GM21528 (cell line): Measurements from ENCODE around the gene AGAP1.

Experiments
- ATAC-seq: cut with Tn5 transposase; IDR thresholded peaks from one replicate; pipeline ENCODE4 v1.9.1; 2021; ENCODE audit warnings: mild to moderate bottlenecking, moderate library complexity; ENCODE audit not compliant: unreplicated experiment, low FRiP score

Gene AGAP1

GRCh38 chr2:235563056-235563910, 69.4 kb downstream of the AGAP1 start:
- no peak for ATAC-seq

DNA sequence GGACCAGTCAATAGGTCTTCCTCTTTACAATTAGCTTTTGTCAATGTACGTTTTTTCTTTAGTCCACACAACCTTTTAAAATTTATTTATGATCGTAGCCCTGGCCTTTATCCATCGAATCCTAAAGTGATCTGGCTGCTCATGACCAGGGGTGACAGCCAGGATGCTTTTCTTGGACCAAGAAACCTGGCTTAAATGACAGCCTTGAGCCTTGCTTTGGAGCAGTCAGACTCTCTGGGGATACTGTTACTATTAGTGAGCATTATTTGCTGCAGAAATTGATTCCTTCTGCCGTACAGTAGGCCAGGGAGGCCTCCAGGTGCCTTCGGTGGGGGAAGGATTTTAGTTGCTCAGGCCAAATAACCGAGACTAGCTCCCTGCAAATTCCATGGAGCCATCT, 70.2 kb downstream of the AGAP1 start:
- ATAC-seq, result no peak

- ATAC-seq, result no peak
Measured at GRCh38 chr2:235564884-235565530, 71.2 kb downstream of the AGAP1 start.

DNA sequence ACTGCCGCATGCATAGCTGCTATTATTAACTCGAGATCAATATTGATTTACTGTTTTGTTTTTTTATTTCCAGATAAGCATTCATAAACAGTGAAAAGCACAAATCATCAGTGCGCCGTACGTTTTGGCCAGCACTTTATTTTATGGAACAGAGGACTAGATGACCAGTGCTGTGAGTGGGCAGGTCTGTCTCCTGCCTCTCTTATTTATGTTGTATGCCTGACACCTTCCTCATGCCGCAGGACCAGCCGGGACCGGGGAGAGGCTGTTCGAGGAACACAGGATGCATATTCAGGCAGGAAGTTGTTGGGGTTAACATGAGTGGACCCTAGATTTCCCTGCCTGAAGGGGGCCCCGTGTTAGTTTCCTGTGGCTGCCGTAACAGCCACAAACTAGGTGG, 72.6 kb downstream of the AGAP1 start:
- ATAC-seq, result no peak

DNA sequence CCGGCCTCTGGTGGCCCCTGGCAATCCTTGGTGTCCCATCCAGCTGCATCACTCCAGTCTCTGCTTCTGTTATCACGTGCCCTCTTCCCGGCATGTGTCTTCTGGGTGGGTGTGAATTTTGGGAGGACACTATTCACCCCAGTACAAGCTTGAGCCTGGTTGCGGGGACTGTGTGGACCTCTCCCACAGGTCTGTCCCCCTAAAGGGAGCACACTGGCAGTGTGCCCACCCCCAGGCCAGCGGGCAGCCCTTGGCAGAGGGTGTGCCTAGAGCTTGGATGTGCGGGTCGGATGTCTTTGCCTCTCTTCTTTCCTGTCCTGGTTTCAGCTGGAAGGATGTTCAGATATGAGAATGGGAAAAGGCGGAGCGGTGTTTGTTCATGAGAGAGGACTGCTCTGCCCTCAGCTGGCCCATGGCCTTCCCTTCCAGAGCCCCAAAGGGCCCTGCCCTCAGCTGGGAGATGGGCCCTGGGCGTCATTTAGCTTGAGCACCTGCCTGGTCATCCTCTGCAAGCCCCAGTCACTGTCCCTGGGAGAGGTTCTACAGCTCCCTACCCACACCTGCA, 73.2 kb downstream of the AGAP1 start:
- ATAC-seq, result no peak

GRCh38 chr2:235567842-235568241, 74.0 kb downstream of the AGAP1 start:
- ATAC-seq, result no peak

DNA sequence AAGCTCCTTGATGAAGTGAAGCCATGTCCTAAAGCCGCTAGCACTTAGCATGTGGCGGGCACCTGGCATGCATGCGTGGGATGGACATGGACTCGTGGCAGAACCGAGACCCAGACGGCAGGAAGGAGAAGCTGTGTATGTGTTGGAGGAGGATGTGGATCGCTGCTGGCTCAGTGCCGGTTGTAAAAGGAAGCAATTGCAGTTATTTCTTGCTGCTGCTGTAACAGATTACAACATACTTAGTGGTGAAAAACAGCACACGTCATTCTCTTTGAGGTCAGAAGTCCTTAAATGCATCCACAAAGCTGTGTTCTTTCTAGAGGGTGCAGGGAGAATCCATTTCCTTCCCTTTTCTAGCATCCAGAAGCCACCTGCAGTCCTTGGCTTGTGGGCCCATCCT, 74.6 kb downstream of the AGAP1 start:
- ATAC-seq, result no peak

DNA sequence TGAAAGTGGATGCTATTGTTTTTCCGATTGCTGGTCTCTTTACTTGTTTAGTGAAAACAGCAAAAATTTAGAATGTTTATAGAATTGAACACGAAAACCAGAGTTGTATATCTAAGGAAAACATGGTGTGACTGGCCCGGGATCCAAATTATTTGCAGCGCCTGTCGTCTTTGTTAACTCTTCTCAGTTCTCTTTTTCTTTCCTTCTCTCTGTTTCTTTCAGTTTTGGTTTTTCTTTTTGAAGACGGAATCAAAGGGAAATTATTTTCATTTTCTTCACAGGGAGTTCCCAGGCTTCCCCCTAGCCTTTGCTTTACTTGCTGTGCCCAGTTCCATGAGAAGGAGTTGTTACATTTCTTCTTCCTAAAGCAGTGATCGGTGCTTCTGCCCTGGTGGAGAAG, 76.0 kb downstream of the AGAP1 start:
- no peak for ATAC-seq

GRCh38 chr2:235570256-235570655, 76.4 kb downstream of the AGAP1 start:
- no peak for ATAC-seq

DNA sequence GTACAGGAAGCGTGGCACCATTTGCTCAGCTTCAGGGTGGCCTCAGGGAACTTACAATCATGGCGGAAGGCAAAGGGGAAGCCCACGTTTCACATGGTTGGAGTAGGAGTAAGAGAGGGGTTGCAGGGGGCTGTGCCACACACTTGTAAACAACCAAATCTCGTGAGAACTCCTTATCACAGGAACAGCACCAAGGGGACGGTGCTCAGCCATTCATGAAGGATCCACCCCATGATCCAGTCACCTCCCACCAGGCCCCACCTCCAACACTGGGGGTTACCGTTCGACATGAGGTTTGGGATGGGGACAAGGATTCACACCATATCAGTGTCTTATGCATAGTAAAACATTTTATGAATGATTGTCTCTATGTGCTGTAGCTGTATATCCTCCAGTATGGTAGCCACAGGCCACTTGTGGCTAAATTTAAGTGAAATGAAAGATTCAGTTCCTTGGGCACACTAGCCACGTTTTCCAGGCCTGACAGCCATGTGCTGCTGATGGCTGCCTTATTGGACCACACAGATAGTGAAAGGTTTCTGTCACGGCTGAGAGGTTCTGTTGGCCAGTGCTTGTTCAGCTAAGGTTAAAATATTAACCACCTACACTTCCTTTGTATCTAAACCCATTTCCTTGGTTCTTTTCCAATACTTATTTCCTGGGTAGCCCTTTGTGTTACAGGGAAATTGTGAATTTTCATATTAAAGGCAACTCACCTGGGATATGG, 77.3 kb downstream of the AGAP1 start:
- no peak for ATAC-seq

DNA sequence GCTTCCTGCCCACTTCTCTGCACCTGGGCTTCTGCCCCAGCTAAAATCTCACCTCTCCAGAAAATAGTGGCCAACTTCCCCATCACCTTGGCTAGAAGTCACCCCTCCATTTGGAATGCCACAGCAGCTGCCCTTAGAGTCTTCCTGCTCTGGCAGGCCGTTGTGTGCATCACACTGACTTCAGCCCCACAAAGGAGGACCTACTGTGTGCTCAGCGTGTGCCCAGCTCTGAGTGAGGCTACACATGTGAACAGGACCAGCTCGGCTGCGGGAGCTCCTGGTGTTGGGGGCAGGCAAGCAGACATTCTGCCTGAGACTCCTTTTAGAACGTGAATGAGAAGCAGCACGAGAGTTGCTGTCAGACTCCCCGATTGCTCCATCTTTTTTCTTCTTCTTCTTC, 78.7 kb downstream of the AGAP1 start:
- no peak for ATAC-seq

DNA sequence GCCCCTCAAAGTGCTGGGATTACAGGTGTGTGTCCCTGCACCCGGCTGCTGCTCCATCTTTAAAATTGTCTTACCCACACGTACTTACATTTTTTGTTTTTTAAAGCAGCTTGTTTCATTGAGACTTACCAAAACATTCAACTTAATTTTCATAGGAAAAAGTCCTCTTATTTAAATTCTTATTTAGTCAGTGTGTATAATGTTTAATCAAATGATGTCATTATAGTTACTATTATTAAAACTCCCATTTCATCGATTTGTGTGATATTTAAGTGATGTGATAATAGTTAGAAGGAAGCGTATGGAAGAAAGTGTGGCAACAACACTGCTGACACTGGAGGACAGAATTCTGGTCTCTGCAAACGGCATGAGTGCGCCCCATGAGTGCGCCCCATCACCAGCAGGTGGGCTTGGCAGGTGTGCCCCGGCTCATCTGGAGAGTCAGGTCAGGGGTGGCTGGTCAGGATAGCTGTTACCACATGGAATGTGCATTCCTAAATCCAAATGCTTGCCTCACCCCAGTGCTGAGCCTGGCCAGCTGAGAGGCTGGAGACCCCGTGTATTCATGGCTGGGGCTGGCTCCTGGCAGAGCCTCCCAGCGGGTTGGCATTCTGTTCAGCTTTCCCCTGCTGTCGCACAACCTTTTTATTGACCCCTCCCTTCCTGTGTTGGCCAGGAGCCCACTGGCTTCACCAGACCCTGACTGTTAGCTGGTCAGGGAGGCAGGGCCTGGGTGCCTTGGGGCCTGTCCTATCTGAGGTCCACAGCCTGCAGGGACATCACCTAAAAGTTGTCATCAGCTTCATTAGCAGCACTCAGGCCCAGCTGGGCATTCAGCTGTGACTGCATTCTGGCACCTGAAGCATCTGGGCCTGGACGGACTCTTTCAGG, 79.7 kb downstream of the AGAP1 start:
- no peak for ATAC-seq

DNA sequence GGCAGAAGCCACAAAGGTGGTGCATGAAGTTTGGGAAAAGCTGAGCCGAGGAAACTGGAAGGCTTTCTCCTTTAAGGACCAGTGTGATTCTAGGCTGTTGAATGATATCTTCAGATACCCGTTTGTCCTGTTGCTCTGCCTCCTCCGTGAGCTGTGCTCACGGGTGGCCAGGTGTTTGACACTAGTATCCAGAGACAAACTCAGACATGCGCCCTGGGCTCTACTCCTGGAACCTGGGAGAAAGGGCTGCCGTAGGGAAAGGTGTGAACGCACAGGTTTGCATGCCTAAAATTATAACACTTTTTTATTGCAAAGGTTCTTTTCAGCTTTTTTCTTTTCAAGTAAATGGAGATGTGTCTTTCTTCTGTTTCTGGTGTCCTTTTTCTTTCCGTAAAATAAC, 81.6 kb downstream of the AGAP1 start:
- no peak for ATAC-seq

GRCh38 chr2:235575904-235576303, 82.1 kb downstream of the AGAP1 start:
- ATAC-seq, result no peak

- ATAC-seq, result no peak
Measured at GRCh38 chr2:235576337-235576910, 82.6 kb downstream of the AGAP1 start.

GRCh38 chr2:235577404-235578330, 83.8 kb downstream of the AGAP1 start:
- no peak for ATAC-seq

DNA sequence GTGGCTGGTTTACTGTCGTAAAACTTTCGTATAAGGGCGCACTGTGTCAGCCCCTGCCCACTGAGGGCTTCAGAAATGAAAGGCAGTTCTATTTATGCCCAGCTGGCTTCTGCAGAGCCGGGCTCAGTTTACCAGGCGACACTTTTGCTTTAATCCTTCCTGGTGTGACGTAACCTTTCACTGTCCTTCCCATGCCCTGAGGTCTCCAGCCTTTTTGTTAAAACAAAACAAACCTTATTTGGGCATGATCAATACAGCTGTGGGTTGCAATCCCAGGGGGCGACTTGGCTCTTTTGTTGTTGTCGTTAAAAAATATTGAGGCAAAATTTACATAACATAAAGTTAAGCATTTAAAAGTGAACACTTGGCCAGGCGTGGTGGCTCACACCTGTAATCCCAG, 85.3 kb downstream of the AGAP1 start:
- ATAC-seq, result no peak

DNA sequence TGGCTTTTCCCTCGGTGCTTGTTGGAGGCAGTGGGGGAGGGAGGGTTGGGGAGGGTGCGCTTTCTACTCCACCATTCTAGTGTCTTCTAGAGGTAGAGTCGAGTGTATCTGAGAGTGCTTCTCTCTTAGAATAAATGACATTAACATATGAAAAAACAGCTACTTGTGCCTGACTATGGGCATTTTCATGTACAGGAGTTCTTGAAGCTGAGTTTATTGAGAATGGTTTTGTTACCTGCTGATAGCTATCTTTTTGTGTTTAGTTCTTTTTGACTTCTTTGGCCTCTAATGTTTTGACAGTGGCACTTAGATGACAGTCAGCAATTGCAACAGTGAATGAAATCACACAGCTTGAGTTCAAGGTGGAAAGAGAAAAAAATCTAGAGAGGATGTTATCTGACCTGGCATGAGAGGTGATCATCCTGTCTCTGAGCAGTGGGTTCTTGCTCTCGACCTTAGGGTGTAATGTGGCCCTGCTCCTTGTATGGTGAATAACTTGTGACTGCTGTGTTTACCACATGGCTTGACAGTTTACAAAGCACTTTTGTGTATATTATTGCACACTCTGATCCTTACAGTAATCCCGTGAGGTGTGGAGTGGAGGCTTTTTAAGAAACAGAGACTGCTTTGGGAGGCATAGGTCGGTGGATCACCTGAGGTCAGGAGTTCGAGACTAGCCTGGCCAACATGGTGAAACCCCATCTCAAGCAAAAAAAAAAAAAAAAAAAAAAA, 86.7 kb downstream of the AGAP1 start:
- ATAC-seq, result no peak
